ENCODE results near the gene WFDC1.

- TF ChIP-seq FOXK2 (IDR thresholded peaks at IDR 0.05) = no peak
- TF ChIP-seq SP1 (IDR thresholded peaks at IDR 0.05) = no peak
Observed at GRCh38 chr16:84306564-84306963, 11.9 kb downstream of the WFDC1 start.
